HepG2 (cell line): Measurements from ENCODE around the gene SYNC. TPM values are rescaled to one million over a fixed set of nuclear protein-coding genes. Genes with fewer than 3 reads are reported as not detected.

Experiments
- AGO2 ChIP-seq: fragments of 200-400 bp; formaldehyde crosslinking; optimal IDR thresholded peaks from 2 replicates; pipeline ENCODE3; 2017; ENCODE audit warnings: mild to moderate bottlenecking, low read depth, low read length, moderate library complexity
- CEBPG ChIP-seq: IDR thresholded peaks from 2 replicates; pipeline ENCODE4 v1.6.1; 2016
- CENPT ChIP-seq: sonication (generic); formaldehyde crosslinking; IDR thresholded peaks from 2 replicates; pipeline ENCODE4 v1.8.0; 2022; ENCODE audit warnings: low read depth, mild to moderate bottlenecking, moderate library complexity, missing genetic modification reagents
- CHCHD3 ChIP-seq: sonication (generic); formaldehyde crosslinking; IDR thresholded peaks from 2 replicates; pipeline ENCODE4 v1.8.0; 2022; ENCODE audit warnings: mild to moderate bottlenecking, missing genetic modification reagents, moderate library complexity
- DR1 ChIP-seq: sonication (generic); formaldehyde crosslinking; IDR thresholded peaks from 2 replicates; pipeline ENCODE4 v1.8.0; 2021; ENCODE audit warnings: mild to moderate bottlenecking, missing genetic modification reagents, inconsistent platforms
- HMGA1 ChIP-seq: sonication (generic); formaldehyde crosslinking; conservative IDR thresholded peaks from 2 replicates; pipeline ENCODE4 v1.4.0; 2020; ENCODE audit warnings: missing genetic modification reagents
- HOXA3 ChIP-seq: sonication (generic); formaldehyde crosslinking; IDR thresholded peaks from 2 replicates; pipeline ENCODE4 v1.5.0; 2020; ENCODE audit warnings: missing genetic modification reagents
- KDM6A ChIP-seq: IDR thresholded peaks from 2 replicates; pipeline ENCODE4 v1.6.1; 2016; ENCODE audit warnings: low read depth
- KLF15 ChIP-seq: sonication (generic); formaldehyde crosslinking; IDR thresholded peaks from 2 replicates; pipeline ENCODE4 v1.8.1; 2023; ENCODE audit warnings: borderline replicate concordance, mild to moderate bottlenecking, inconsistent platforms, missing genetic modification reagents, mixed read lengths
- MAX ChIP-seq: IDR thresholded peaks from 2 replicates; pipeline ENCODE4 v1.6.1; 2012; ENCODE audit warnings: inconsistent platforms
- PHF21A ChIP-seq: sonication (generic); formaldehyde crosslinking; IDR thresholded peaks from 2 replicates; pipeline ENCODE4 v1.5.0; 2020; ENCODE audit warnings: mild to moderate bottlenecking, missing genetic modification reagents
- SOX6 ChIP-seq, 2 experiments: fragments of 450-650 bp in 1 of 2; sonication (generic) in 1 of 2; formaldehyde crosslinking in 1 of 2; IDR thresholded peaks; 2 replicates each; pipeline versions ENCODE4 v1.4.0 to v1.6.1; 2017 to 2020; ENCODE audit warnings: antibody characterized with exemption in 1 of 2, mild to moderate bottlenecking in 1 of 2, missing genetic modification reagents in 1 of 2
- STAG1 ChIP-seq: sonication (generic); formaldehyde crosslinking; IDR thresholded peaks from 2 replicates; pipeline ENCODE4 v1.4.0; 2020; ENCODE audit warnings: missing genetic modification reagents
- ZFP41 ChIP-seq: sonication (generic); formaldehyde crosslinking; IDR thresholded peaks from 2 replicates; pipeline ENCODE4 v1.4.0; 2020; ENCODE audit warnings: mild to moderate bottlenecking, missing genetic modification reagents, borderline replicate concordance
- ZNF180 ChIP-seq: sonication (generic); formaldehyde crosslinking; IDR thresholded peaks from 2 replicates; pipeline ENCODE4 v1.4.0; 2020; ENCODE audit warnings: low read depth, missing genetic modification reagents, borderline replicate concordance
- ZNF276 ChIP-seq: sonication (generic); formaldehyde crosslinking; IDR thresholded peaks from 2 replicates; pipeline ENCODE4 v1.4.0; 2020; ENCODE audit warnings: mild to moderate bottlenecking, low read depth, missing genetic modification reagents
- ZNF317 ChIP-seq: sonication (generic); formaldehyde crosslinking; IDR thresholded peaks from 2 replicates; pipeline ENCODE4 v1.5.0; 2020; ENCODE audit warnings: mild to moderate bottlenecking, missing genetic modification reagents
- ZNF446 ChIP-seq: sonication (generic); formaldehyde crosslinking; IDR thresholded peaks from 2 replicates; pipeline ENCODE4 v1.5.0; 2020; ENCODE audit warnings: mild to moderate bottlenecking, missing genetic modification reagents
- ZNF556 ChIP-seq: sonication (generic); formaldehyde crosslinking; IDR thresholded peaks from 2 replicates; pipeline ENCODE4 v1.4.0; 2020; ENCODE audit warnings: mild to moderate bottlenecking, missing genetic modification reagents, borderline replicate concordance
- ZNF800 ChIP-seq: sonication (generic); formaldehyde crosslinking; IDR thresholded peaks from 2 replicates; pipeline ENCODE4 v1.4.0; 2020; ENCODE audit warnings: missing genetic modification reagents
- ZSCAN12 ChIP-seq: sonication (generic); formaldehyde crosslinking; IDR thresholded peaks from 2 replicates; pipeline ENCODE4 v1.9.0; 2021; ENCODE audit warnings: mild to moderate bottlenecking, missing genetic modification reagents
- polyA plus RNA-seq, 8 experiments: library from polyadenylated mRNA; depleted of rRNA in 3 of 8; stranded (reverse) in 7 of 8; unstranded in 1 of 8; fragments of >200 nt; fragmentation: Illumina TruSeq in 4 of 8; extraction: Trizol in 4 of 8; gene quantifications; 2 replicates each; pipeline versions ENCODE4 v1.2.1 to v1.2.3, GENCODE V29; 2011 to 2016; ENCODE audit warnings: low read depth in 4 of 8, missing spikeins in 1 of 8, mixed read lengths in 1 of 8; ENCODE audit not compliant: insufficient read depth in 1 of 8
- total RNA-seq, 5 experiments: library from RNA; depleted of rRNA; stranded (reverse); fragments of >200 nt; fragmentation: Illumina TruSeq; extraction: Trizol; gene quantifications; 2 replicates each; pipeline ENCODE4 v1.2.3, GENCODE V29; 2016; ENCODE audit warnings: low read depth in 1 of 5
- TF ChIP-seq, protein P1 (sequence below): sonication (generic); formaldehyde crosslinking; IDR thresholded peaks from 2 replicates; pipeline ENCODE4 v1.5.0; 2020; ENCODE audit warnings: mild to moderate bottlenecking, missing genetic modification reagents
- TF ChIP-seq, protein P2 (sequence below): sonication (generic); formaldehyde crosslinking; IDR thresholded peaks from 2 replicates; pipeline ENCODE4 v1.4.0; 2020; ENCODE audit warnings: missing genetic modification reagents, borderline replicate concordance

SYNC gene
- total and polyA plus RNA-seq, 2 of the 13 experiments (the other 11 are each of a cell fraction or from before 2014, with no cell fraction given), result 2.4 to 5.4 TPM

DNA sequence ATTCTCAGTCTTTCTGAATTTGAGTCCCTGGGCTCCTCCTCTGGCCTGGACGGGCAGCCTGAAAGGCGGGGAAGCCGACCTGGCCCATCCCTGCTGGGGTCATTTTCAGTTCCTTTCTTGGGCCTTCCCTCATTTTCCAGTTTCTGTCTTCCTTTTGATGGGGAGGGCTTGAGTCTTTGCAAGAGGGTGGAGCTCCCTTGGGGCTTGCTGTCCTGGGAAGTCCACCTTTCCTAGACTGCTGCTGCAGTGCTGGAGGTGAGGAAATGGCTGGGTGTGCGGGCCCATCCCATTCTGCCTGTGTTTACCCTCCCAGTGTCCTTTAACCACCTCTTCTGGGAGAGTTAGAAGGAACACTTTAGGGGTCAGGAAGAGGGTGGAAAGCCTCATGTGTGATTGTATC is 40.4 kb upstream of the SYNC start (continued):
- TF ChIP-seq ZNF556 (CRISPR knock-in tag) (peak; percentile 98), AGO2 (no peak), ZNF317 (CRISPR knock-in tag) (no peak), ZNF276 (no peak), STAG1 (CRISPR knock-in tag) (no peak), KLF15 (CRISPR knock-in tag) (no peak), ZNF180 (CRISPR knock-in tag) (no peak), CHCHD3 (CRISPR knock-in tag) (no peak), ZNF800 (CRISPR knock-in tag) (no peak), HMGA1 (CRISPR knock-in tag) (no peak), HOXA3 (no peak), MAX (peak; percentile 10; the same call in 1 of the 2 replicates), ZNF446 (CRISPR knock-in tag) (no peak), KDM6A (CRISPR knock-in tag) (no peak), DR1 (CRISPR knock-in tag) (no peak), ZFP41 (CRISPR knock-in tag) (no peak), PHF21A (CRISPR knock-in tag) (no peak), CEBPG (CRISPR knock-in tag) (no peak), ZSCAN12 (CRISPR knock-in tag) (no peak), CENPT (CRISPR knock-in tag) (no peak), SOX6 (IDR thresholded peaks at IDR 0.05) (no peak), SOX6 (CRISPR knock-in tag; IDR thresholded peaks at IDR 0.05) (0 out of 2 replicates have a peak, but pooled peaks have one; percentile 25)
- TF ChIP-seq, protein P1, sequence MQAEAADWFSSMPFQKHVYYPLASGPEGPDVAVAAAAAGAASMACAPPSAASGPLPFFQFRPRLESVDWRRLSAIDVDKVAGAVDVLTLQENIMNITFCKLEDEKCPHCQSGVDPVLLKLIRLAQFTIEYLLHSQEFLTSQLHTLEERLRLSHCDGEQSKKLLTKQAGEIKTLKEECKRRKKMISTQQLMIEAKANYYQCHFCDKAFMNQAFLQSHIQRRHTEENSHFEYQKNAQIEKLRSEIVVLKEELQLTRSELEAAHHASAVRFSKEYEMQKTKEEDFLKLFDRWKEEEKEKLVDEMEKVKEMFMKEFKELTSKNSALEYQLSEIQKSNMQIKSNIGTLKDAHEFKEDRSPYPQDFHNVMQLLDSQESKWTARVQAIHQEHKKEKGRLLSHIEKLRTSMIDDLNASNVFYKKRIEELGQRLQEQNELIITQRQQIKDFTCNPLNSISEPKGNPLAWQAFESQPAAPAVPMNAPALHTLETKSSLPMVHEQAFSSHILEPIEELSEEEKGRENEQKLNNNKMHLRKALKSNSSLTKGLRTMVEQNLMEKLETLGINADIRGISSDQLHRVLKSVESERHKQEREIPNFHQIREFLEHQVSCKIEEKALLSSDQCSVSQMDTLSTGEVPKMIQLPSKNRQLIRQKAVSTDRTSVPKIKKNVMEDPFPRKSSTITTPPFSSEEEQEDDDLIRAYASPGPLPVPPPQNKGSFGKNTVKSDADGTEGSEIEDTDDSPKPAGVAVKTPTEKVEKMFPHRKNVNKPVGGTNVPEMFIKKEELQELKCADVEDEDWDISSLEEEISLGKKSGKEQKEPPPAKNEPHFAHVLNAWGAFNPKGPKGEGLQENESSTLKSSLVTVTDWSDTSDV (CRISPR knock-in tag), result no peak
- TF ChIP-seq, protein P2, sequence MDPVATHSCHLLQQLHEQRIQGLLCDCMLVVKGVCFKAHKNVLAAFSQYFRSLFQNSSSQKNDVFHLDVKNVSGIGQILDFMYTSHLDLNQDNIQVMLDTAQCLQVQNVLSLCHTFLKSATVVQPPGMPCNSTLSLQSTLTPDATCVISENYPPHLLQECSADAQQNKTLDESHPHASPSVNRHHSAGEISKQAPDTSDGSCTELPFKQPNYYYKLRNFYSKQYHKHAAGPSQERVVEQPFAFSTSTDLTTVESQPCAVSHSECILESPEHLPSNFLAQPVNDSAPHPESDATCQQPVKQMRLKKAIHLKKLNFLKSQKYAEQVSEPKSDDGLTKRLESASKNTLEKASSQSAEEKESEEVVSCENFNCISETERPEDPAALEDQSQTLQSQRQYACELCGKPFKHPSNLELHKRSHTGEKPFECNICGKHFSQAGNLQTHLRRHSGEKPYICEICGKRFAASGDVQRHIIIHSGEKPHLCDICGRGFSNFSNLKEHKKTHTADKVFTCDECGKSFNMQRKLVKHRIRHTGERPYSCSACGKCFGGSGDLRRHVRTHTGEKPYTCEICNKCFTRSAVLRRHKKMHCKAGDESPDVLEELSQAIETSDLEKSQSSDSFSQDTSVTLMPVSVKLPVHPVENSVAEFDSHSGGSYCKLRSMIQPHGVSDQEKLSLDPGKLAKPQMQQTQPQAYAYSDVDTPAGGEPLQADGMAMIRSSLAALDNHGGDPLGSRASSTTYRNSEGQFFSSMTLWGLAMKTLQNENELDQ (CRISPR knock-in tag), result no peak
